Activated naive CD4-positive, alpha-beta T cell treated with anti-CD3 and anti-CD28 coated beads, Interleukin-2, amount 50 U/mL, for 16 hours (primary cell): ENCODE data around the gene ARRDC2.
"Not testable (repeated sequence)": the region's sequence is repeated elsewhere in the genome, so short reads cannot be mapped to it uniquely, and the experiment has no call there.

ENCODE experiments used
- DNase-seq: peaks from one replicate; pipeline ENCODE4 v3.0.0-alpha.2; 2020

Gene ARRDC2

GRCh38 chr19:18007917-18008673, at the start of gene ARRDC2:
Gene ARRDC2 (plus strand): TSS chr19:18008170. CDS start chr19:18008311, 141 bp downstream.
- peak; percentile 89 for DNase-seq

GRCh38 chr19:17963936-17964691, 43.9 kb upstream of the ARRDC2 start:
- no peak for DNase-seq

- DNase-seq, result no peak
Observed at GRCh38 chr19:17965370-17966128, 42.4 kb upstream of the ARRDC2 start.

GRCh38 chr19:17966129-17966483, 41.9 kb upstream of the ARRDC2 start:
- no peak for DNase-seq

GRCh38 chr19:17966550-17967256, 41.3 kb upstream of the ARRDC2 start, which contains the start of gene KCNN1:
Gene KCNN1 (plus strand): TSS chr19:17967107. CDS start chr19:17973889, 6,782 bp downstream.
- DNase-seq, result no peak

- no peak for DNase-seq
Observed at GRCh38 chr19:17967257-17968051, 40.5 kb upstream of the ARRDC2 start.

GRCh38 chr19:17968362-17968761, 39.6 kb upstream of the ARRDC2 start:
- DNase-seq, result no peak

GRCh38 chr19:17969096-17969792, 38.7 kb upstream of the ARRDC2 start:
- no peak for DNase-seq

GRCh38 chr19:17972230-17972629, 35.7 kb upstream of the ARRDC2 start:
- DNase-seq, result no peak

- DNase-seq, result no peak
Observed at GRCh38 chr19:17973759-17974158, 34.2 kb upstream of the ARRDC2 start.

GRCh38 chr19:17974551-17974950, 33.4 kb upstream of the ARRDC2 start:
- no peak for DNase-seq

- DNase-seq, result no peak
Observed at GRCh38 chr19:17975032-17975431, 32.9 kb upstream of the ARRDC2 start.

- no peak for DNase-seq
Observed at GRCh38 chr19:17977021-17977420, 30.9 kb upstream of the ARRDC2 start.

GRCh38 chr19:17977488-17977887, 30.5 kb upstream of the ARRDC2 start:
- DNase-seq, result no peak

- DNase-seq, result no peak
Observed at GRCh38 chr19:17981611-17982010, 26.4 kb upstream of the ARRDC2 start.

GRCh38 chr19:17982430-17982829, 25.5 kb upstream of the ARRDC2 start:
- DNase-seq, result no peak

- DNase-seq, result no peak
Observed at GRCh38 chr19:17985037-17985818, 22.7 kb upstream of the ARRDC2 start.

GRCh38 chr19:17986569-17986968, 21.4 kb upstream of the ARRDC2 start:
- DNase-seq, result not testable (repeated sequence)

- no peak for DNase-seq
Observed at GRCh38 chr19:17988161-17988560, 19.8 kb upstream of the ARRDC2 start.

- no peak for DNase-seq
Observed at GRCh38 chr19:17989425-17990094, 18.4 kb upstream of the ARRDC2 start.
